NCI-H146 treated with DMSO at 0.1 percent for 48 hours (cell line): ENCODE measurements around the gene KCNJ5.
"Not testable (repeated sequence)": the region's sequence is repeated elsewhere in the genome, so short reads cannot be mapped to it uniquely, and the experiment has no call there.

Experiments
- DNase-seq: peaks from one replicate; lab custom pipeline; 2025; ENCODE audit not compliant: unreplicated experiment; lab: John Stamatoyannopoulos, UW

The KCNJ5 gene

GRCh38 chr11:128909438-128910125 is 18.4 kb downstream of the KCNJ5 start:
- DNase-seq, result no peak

GRCh38 chr11:128910576-128910975 is 19.4 kb downstream of the KCNJ5 start:
- DNase-seq, result no peak

- no peak for DNase-seq
These were observed 20.1 kb downstream of the KCNJ5 start for GRCh38 chr11:128911239-128911638.

- no peak for DNase-seq
These were observed 20.5 kb downstream of the KCNJ5 start for GRCh38 chr11:128911701-128912100.

DNA sequence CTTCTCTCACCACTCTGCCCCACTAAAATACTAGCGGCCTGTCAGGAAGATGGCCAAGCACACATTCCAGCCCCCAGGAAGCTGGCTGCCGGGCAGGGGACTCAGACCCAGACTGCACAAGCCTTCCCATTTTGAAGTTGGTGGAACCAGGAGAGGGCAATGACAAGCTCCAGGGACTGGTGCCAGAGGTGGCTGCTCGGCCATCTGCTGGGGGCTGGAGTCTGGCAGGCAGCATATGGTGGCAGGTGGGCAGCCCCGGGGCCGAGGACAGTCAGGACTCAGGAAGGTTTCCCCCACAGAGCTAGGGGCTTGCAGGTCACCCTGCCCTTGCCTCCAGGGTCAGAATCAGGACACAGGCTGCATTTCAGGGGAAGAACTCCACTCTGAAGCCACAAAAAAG is 22.6 kb downstream of the KCNJ5 start:
- no peak for DNase-seq

GRCh38 chr11:128914216-128915148 is 23.3 kb downstream of the KCNJ5 start:
- DNase-seq, result no peak

- no peak for DNase-seq
These were observed 24.0 kb downstream of the KCNJ5 start for GRCh38 chr11:128915149-128915521.

- DNase-seq, result no peak
These were observed 24.9 kb downstream of the KCNJ5 start for GRCh38 chr11:128916037-128916572.

DNA sequence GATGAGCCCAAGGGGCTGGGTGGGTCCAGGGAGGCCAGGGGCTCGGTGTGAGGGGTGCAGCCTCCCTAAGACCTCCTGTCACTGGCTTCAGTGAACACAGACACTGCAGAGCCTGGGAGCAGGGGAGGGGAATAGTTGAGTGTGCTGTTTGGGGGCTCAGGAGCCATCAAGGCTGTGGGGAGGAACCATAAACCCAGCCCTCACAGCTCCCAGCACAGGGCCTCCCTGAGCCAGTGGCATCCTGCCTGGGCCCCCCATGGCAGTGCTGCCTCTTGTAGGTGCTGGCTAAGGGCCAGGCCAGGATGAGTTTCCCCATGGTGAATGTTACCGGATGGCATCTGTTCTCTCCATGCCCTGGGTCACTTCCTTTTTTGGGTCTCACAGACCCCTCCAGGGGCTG is 25.5 kb downstream of the KCNJ5 start:
- DNase-seq, result no peak

DNA sequence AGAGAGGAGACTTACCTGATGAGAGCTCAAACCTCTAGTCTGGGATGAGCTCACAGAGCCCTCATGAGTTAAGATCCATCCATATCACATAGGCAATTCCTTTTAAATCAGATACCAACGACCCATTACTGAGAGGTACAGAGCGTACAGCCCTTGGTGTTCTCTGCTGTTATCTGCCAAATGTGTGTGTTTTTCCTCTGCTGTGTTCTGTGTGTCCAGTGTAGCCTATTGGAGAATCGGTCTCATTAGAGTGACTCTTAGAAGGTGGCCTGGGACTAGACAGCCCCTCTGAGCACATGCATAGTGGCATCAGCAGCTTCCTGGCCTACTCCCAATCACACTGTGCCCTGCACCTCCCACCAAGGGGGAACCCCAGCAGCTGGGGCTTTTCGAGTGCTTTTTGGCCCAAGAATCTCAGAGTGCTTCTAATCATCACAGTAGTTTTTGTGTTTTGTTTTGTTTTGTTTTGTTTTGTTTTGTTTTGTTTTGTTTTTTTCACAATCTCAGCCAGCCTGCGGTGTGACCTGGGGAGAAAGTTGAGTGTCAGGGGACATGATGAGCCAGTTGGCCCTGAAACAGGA is 26.1 kb downstream of the KCNJ5 start:
- no peak for DNase-seq

- no peak for DNase-seq
These were observed 28.1 kb downstream of the KCNJ5 start for GRCh38 chr11:128919216-128919615.

- DNase-seq, result not testable (repeated sequence)
These were observed 28.5 kb downstream of the KCNJ5 start for GRCh38 chr11:128919635-128920034.

- no peak for DNase-seq
These were observed 29.5 kb downstream of the KCNJ5 start for GRCh38 chr11:128920666-128921065.

DNA sequence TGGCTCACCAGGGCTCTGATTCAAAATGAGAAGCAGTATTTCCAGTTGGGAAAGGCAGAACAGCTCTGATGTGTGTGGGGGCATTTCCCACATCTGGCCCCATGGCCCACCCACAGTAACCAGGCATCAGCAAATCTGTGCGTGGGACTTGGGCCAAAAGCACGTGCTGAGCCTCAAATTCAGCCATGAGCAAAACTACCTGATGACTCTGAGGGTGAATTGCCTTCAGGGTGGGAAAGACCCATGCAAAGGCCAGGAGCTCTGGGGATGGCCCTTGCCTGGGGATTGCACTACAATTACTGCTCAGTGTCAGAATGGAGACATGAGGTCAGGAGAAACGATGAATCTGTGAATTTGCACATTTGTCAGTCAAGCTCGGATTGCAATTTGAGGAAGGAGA is 30.6 kb downstream of the KCNJ5 start:
- DNase-seq, result no peak

- no peak for DNase-seq
These were observed 32.9 kb downstream of the KCNJ5 start for GRCh38 chr11:128924104-128924503.

DNA sequence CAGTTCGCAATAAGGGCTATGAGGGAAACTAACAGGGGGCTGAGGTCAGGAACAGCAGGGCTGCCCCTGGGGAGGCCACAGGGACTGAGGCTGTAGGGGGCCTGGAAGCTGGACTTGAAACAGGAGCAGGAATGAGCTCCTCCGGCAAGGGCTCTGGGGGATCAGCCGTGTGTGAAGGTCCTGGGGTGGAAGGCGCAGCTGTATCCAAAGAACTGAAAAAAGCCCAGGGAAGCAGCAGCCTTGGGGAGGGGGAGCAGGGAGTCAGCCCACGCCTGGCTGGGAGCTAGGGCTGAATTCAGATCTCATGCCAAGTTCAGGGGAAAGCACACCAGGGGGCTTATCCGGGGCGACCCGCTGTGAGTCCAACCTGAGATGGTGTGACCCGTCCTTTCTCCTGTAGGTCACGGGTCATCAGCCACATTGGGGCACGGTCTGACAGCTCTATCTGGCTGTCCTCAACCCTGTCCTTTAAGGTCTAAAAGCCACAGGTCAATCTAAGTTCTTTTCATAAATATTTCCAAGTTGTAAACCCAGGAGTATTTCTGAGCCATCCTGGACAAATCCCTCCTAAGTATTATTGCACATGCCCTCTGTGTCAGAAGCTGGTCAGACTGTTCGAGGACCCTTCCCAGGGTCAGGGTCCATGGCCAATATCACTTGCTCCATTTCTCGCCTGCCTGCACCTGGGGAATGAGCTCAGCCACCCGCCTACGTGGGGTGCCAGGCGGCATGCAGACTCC is 33.5 kb downstream of the KCNJ5 start:
- no peak for DNase-seq

GRCh38 chr11:128925250-128925600 is 34.1 kb downstream of the KCNJ5 start:
- DNase-seq, result no peak

- no peak for DNase-seq
These were observed 34.8 kb downstream of the KCNJ5 start for GRCh38 chr11:128926000-128926399.

- no peak for DNase-seq
These were observed 35.4 kb downstream of the KCNJ5 start for GRCh38 chr11:128926437-128927107.

DNA sequence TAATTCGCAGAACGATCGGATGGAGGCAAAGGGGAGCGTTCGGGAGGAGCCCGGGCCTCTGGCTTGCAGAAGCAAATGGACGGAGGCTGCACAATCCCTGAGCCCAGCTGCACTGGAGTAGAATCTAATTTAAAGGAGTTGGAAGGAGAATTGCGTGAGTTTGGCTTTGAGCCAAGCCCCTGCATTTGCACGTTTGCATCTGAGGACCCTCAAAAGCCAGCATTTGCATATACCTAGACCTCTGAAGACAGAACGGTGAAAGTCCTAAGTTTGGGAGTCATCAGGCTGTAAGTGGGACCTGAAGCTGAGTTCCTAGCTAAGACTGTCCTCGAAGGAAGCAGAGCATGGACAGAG is 35.9 kb downstream of the KCNJ5 start:
- DNase-seq, result no peak
